ENCODE measurements around the gene RCAN3.

- TF ChIP-seq CTCF (IDR thresholded peaks at IDR 0.05), result no peak
- TF ChIP-seq POLR2A (IDR thresholded peaks at IDR 0.05), result no peak
Measured at GRCh38 chr1:24540051-24540905, 37.6 kb downstream of the RCAN3 start.

All from Peyer's patch (tissue), 4 donors.